H9 (cell line): ENCODE results near the gene THBS1. TPM values are rescaled to one million over a fixed set of nuclear protein-coding genes. Genes with fewer than 3 reads are reported as not detected.

ENCODE experiments used
- DNase-seq: peaks from one replicate; pipeline ENCODE4 v3.0.0-alpha.2; 2017
- H2AFZ ChIP-seq: one replicate; pipeline ENCODE4 v1.6.1; 2013; ENCODE audit warnings: mild to moderate bottlenecking, low read length, control low read depth, moderate library complexity
- H2AK5ac ChIP-seq: 2 replicates; pipeline ENCODE4 v1.6.1; 2013; ENCODE audit warnings: low read length, control low read depth, mixed read lengths; ENCODE audit not compliant: insufficient read length
- H2BK120ac ChIP-seq: one replicate; pipeline ENCODE4 v1.6.1; 2013; ENCODE audit warnings: low read depth, mild to moderate bottlenecking, low read length, control low read depth, inconsistent platforms; ENCODE audit not compliant: poor library complexity, severe bottlenecking
- H2BK12ac ChIP-seq: 2 replicates; pipeline ENCODE4 v1.6.1; 2013; ENCODE audit warnings: low read length, control low read depth, mixed read lengths, low read depth; ENCODE audit not compliant: insufficient read length
- H2BK15ac ChIP-seq: 2 replicates; pipeline ENCODE4 v1.6.1; 2013; ENCODE audit warnings: low read depth, low read length, control low read depth
- H2BK20ac ChIP-seq: one replicate; pipeline ENCODE4 v1.6.1; 2013; ENCODE audit warnings: low read depth, mild to moderate bottlenecking, low read length, control low read depth, inconsistent platforms; ENCODE audit not compliant: poor library complexity, severe bottlenecking
- H2BK5ac ChIP-seq: 2 replicates; pipeline ENCODE4 v1.6.1; 2013; ENCODE audit warnings: low read length, control low read depth, mixed read lengths; ENCODE audit not compliant: insufficient read length
- H3K14ac ChIP-seq: 2 replicates; pipeline ENCODE4 v1.6.1; 2013; ENCODE audit warnings: low read length, control low read depth; ENCODE audit not compliant: insufficient read depth
- H3K18ac ChIP-seq: 2 replicates; pipeline ENCODE4 v1.6.1; 2013; ENCODE audit warnings: low read depth, mild to moderate bottlenecking, mixed read lengths, low read length, control low read depth; ENCODE audit not compliant: insufficient read length
- H3K23ac ChIP-seq: 2 replicates; pipeline ENCODE4 v1.6.1; 2013; ENCODE audit warnings: low read length, control low read depth, mixed read lengths, low read depth; ENCODE audit not compliant: insufficient read length
- H3K23me2 ChIP-seq: 2 replicates; pipeline ENCODE4 v1.6.1; 2013; ENCODE audit warnings: low read depth, mild to moderate bottlenecking, mixed read lengths, low read length, control low read depth; ENCODE audit not compliant: insufficient read length, poor library complexity, severe bottlenecking
- H3K27ac ChIP-seq: 2 replicates; pipeline ENCODE4 v1.5.1; 2013; ENCODE audit warnings: low read length, control low read depth, mixed read lengths, low read depth; ENCODE audit not compliant: insufficient read length
- H3K27me3 ChIP-seq: 2 replicates; pipeline ENCODE4 v1.6.1; 2013; ENCODE audit warnings: low read length, control low read depth, inconsistent platforms; ENCODE audit not compliant: insufficient read depth
- H3K4ac ChIP-seq: 2 replicates; pipeline ENCODE4 v1.6.1; 2013; ENCODE audit warnings: low read depth, mild to moderate bottlenecking, control low read depth, inconsistent platforms, low read length, moderate library complexity
- H3K4me1 ChIP-seq: 2 replicates; pipeline ENCODE4 v1.6.1; 2013; ENCODE audit warnings: low read length, control low read depth, inconsistent platforms; ENCODE audit not compliant: insufficient read depth
- H3K4me2 ChIP-seq: 2 replicates; pipeline ENCODE4 v1.6.1; 2013; ENCODE audit warnings: low read length, control low read depth, mixed read lengths; ENCODE audit not compliant: insufficient read length, insufficient read depth
- H3K56ac ChIP-seq: 2 replicates; pipeline ENCODE4 v1.6.1; 2013; ENCODE audit warnings: low read depth, mild to moderate bottlenecking, mixed read lengths, low read length, control low read depth; ENCODE audit not compliant: insufficient read length
- H3K79me1 ChIP-seq: 2 replicates; pipeline ENCODE4 v1.6.1; 2013; ENCODE audit warnings: low read depth, mild to moderate bottlenecking, moderate library complexity, low read length, control low read depth, inconsistent platforms; ENCODE audit not compliant: insufficient read depth, poor library complexity, severe bottlenecking
- H3K79me2 ChIP-seq: 2 replicates; pipeline ENCODE4 v1.6.1; 2013; ENCODE audit warnings: low read length, control low read depth, inconsistent platforms; ENCODE audit not compliant: insufficient read depth
- H3K9ac ChIP-seq: 2 replicates; pipeline ENCODE4 v1.6.1; 2013; ENCODE audit warnings: low read length, control low read depth, mixed read lengths; ENCODE audit not compliant: insufficient read length; ENCODE audit errors: extremely low read depth
- H3K9me3 ChIP-seq: one replicate; pipeline ENCODE4 v1.6.1; 2013; ENCODE audit warnings: low read depth, low read length, inconsistent platforms; ENCODE audit not compliant: control insufficient read depth
- H3T11ph ChIP-seq: one replicate; pipeline ENCODE4 v1.6.1; 2013; ENCODE audit warnings: mild to moderate bottlenecking, low read length, control low read depth, inconsistent platforms
- H4K20me1 ChIP-seq: one replicate; pipeline ENCODE4 v1.6.1; 2013; ENCODE audit not compliant: control insufficient read depth, insufficient read length, insufficient read depth
- H4K5ac ChIP-seq: 2 replicates; pipeline ENCODE4 v1.6.1; 2013; ENCODE audit warnings: low read depth, mild to moderate bottlenecking, mixed read lengths, low read length, control low read depth; ENCODE audit not compliant: insufficient read length
- H4K8ac ChIP-seq: replicated peaks from 2 replicates; pipeline ENCODE4 v1.6.1; 2013; ENCODE audit warnings: low read length, control low read depth, mixed read lengths, low read depth; ENCODE audit not compliant: insufficient read length
- H4K91ac ChIP-seq: 2 replicates; pipeline ENCODE4 v1.6.1; 2013; ENCODE audit warnings: low read depth, mild to moderate bottlenecking, moderate library complexity, mixed read lengths, low read length, control low read depth; ENCODE audit not compliant: insufficient read length
- H3K27ac Mint-ChIP-seq, 3 experiments: 2 replicates in 2 of 3; 3 replicates in 1 of 3; pipeline ENCODE4 v1.8.0; 2020 to 2021; ENCODE audit warnings: mixed read lengths in 3 of 3, mild to moderate bottlenecking in 1 of 3, moderate library complexity in 1 of 3
- H3K27me3 Mint-ChIP-seq: 2 replicates; pipeline ENCODE4 v1.8.0; 2021; ENCODE audit warnings: low read depth, mild to moderate bottlenecking, moderate library complexity, mixed read lengths
- H3K36me3 Mint-ChIP-seq, 3 experiments: 2 replicates in 2 of 3; 3 replicates in 1 of 3; pipeline ENCODE4 v1.8.0; 2020 to 2021; ENCODE audit warnings: low read depth in 3 of 3, mixed read lengths in 3 of 3; ENCODE audit not compliant: insufficient read depth in 1 of 3
- H3K4me1 Mint-ChIP-seq, 2 experiments: 2 replicates each; pipeline ENCODE4 v1.8.0; 2020; ENCODE audit warnings: mixed read lengths in 2 of 2
- H3K4me3 Mint-ChIP-seq, 2 experiments: 2 replicates in 1 of 2; 3 replicates in 1 of 2; pipeline ENCODE4 v1.8.0; 2020 to 2021; ENCODE audit warnings: mild to moderate bottlenecking in 2 of 2, mixed read lengths in 2 of 2, moderate library complexity in 1 of 2
- H3K9me3 Mint-ChIP-seq, 2 experiments: 2 replicates in 1 of 2; 3 replicates in 1 of 2; pipeline ENCODE4 v1.8.0; 2020; ENCODE audit warnings: mild to moderate bottlenecking in 2 of 2, mixed read lengths in 2 of 2, moderate library complexity in 1 of 2
- CTCF ChIP-seq: fragments of 200-600 bp; sonication (generic); conservative IDR thresholded peaks from 3 replicates; pipeline ENCODE4 v1.8.0; 2021; ENCODE audit warnings: antibody characterized with exemption, mild to moderate bottlenecking
- WGBS: extraction: QIAGEN DNeasy Blood & Tissue Kit; methylation state at CpG from one replicate; pipeline ENCODE4 v1.1.7; 2013; ENCODE audit warnings: missing lambda C conversion rate, low lambda C conversion rate, mixed read lengths; ENCODE audit not compliant: insufficient read length; ENCODE audit errors: extremely low coverage; 5-methylcytosine and 5-hydroxymethylcytosine counted together
- total RNA-seq: library from RNA; stranded (reverse); gene quantifications from 2 replicates; pipeline ENCODE4 v1.2.1, GENCODE V29; 2021

THBS1 gene
- total RNA-seq, 1 experiment from 2014 or later, result 72.1 TPM

GRCh38 chr15:39591896-39592315 lies 11.0 kb downstream of the THBS1 start:
- H4K20me1 ChIP-seq, result no peaks in the 10 kb centered on the region
- H3K36me3 Mint-ChIP-seq, result peaks cover 51 to 92% (median 92%) of the 10 kb centered on the region in 3 experiments; a peak in 6 of 7 replicates

More at GRCh38 chr15:39591896-39592315, 11.0 kb downstream of the THBS1 start:
- Histone ChIP-seq H2AK5ac (no peak overlapping the region), H3K18ac (no peak overlapping the region), H2BK20ac (no peak overlapping the region), H2AFZ (no peak overlapping the region), H3K79me1 (no peaks in the 10 kb centered on the region), H2BK15ac (no peak overlapping the region), H2BK120ac (no peak overlapping the region), H2BK12ac (no peak overlapping the region), H3K23me2 (no peaks in the 10 kb centered on the region), H3K9me3 (no peaks in the 10 kb centered on the region), H4K5ac (no peak overlapping the region), H3K4ac (no peak overlapping the region), H3K56ac (no peak overlapping the region), H3K23ac (no peak overlapping the region), H2BK5ac (no peak overlapping the region), H3K27ac (no peak overlapping the region), H3K14ac (no peak overlapping the region), H4K91ac (no peak overlapping the region), H3K27me3 (no peaks in the 10 kb centered on the region), H3T11ph (no peak overlapping the region), H3K79me2 (no peaks in the 10 kb centered on the region), H3K4me2 (no peak overlapping the region), H4K8ac (no peak overlapping the region), H3K9ac (no peak overlapping the region), H3K4me1 (no peaks in the 10 kb centered on the region)
- Mint-ChIP-seq H3K27me3 (no peaks in the 10 kb centered on the region), H3K4me3 (no peak overlapping the region), H3K27ac (no peak overlapping the region), H3K9me3 (no peaks in the 10 kb centered on the region), H3K4me1 (peaks cover 5 to 7% of the 10 kb centered on the region in 2 experiments)
- DNase-seq, result no peak
- no CpG with 5 or more reads among the region's 2 CpGs for WGBS
- no peak for TF ChIP-seq CTCF
